Ishikawa (cell line): ENCODE results near the gene DSCAML1.

Source experiments
- CEBPB ChIP-seq: IDR thresholded peaks from 2 replicates; pipeline ENCODE4 v1.6.1; 2012
- CREB1 ChIP-seq: IDR thresholded peaks from 2 replicates; pipeline ENCODE4 v1.6.1; 2012; ENCODE audit warnings: low read depth
- EGR1 ChIP-seq: IDR thresholded peaks from 2 replicates; pipeline ENCODE4 v1.6.1; 2012
- EP300 ChIP-seq: IDR thresholded peaks from 2 replicates; pipeline ENCODE4 v1.6.1; 2012; ENCODE audit warnings: borderline replicate concordance
- FOXM1 ChIP-seq: IDR thresholded peaks from 2 replicates; pipeline ENCODE4 v1.6.1; 2012; ENCODE audit warnings: low read depth, borderline replicate concordance
- NFIC ChIP-seq: IDR thresholded peaks from 2 replicates; pipeline ENCODE4 v1.6.1; 2012
- RAD21 ChIP-seq: IDR thresholded peaks from 2 replicates; pipeline ENCODE4 v1.6.1; 2012; ENCODE audit warnings: low read depth
- REST ChIP-seq: IDR thresholded peaks from 2 replicates; pipeline ENCODE4 v1.6.1; 2012; ENCODE audit warnings: low read depth, mild to moderate bottlenecking
- TAF1 ChIP-seq: IDR thresholded peaks from 2 replicates; pipeline ENCODE4 v1.6.1; 2012; ENCODE audit warnings: low read depth, mild to moderate bottlenecking
- TCF12 ChIP-seq: IDR thresholded peaks from 2 replicates; pipeline ENCODE4 v1.6.1; 2012; ENCODE audit warnings: low read depth
- TEAD4 ChIP-seq: IDR thresholded peaks from 2 replicates; pipeline ENCODE4 v1.6.1; 2012
- YY1 ChIP-seq: IDR thresholded peaks from 2 replicates; pipeline ENCODE4 v1.6.1; 2012; ENCODE audit warnings: low read depth
- ZBTB7A ChIP-seq: IDR thresholded peaks from 2 replicates; pipeline ENCODE4 v1.6.1; 2012; ENCODE audit warnings: low read depth
- TF ChIP-seq, protein P1 (sequence below): IDR thresholded peaks from 2 replicates; pipeline ENCODE4 v1.6.1; 2012
- TF ChIP-seq, protein P2 (sequence below): IDR thresholded peaks from 2 replicates; pipeline ENCODE4 v1.6.1; 2012

The DSCAML1 gene

DNA sequence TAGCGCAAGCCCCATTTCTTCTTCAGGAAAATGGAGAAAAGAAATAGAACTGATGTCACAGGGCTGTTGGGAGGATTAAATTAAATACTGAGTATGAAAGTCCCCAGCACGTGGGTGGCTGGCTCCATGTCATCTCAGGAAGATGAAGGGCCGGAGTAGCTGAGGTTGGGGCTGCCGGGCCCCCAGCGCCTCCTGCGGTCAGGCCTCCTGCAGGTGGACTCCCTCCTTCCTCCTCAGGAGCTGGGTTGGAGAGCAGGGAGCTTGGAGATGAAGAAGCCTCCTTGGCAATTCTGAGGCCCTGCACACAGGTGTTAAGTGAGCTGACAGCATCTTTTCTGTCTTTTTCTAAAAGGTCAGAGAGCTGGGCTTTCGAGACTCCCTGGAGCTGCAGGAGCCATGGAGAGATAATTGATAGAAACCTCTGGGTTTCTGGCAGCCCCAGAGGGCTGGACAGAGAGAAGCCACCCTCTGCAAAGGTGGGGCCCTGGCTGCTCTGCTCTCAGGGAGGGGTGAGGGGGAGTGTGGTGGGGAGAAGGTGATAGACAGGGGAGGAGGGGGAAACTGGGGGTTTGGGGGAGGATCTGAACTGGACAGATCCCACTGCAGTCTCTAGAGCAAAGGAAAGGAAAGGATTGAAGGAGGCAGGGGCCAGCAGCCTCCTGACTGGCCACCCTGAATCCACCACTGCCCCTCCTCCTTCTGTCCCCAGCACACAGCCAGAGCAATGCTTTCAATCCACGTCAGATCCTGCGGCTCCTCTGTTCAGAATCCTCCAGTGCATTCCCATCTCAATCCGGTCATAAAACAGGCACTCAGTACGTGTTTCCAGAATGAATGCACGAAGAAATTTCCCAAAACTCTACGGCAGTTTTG is 258.5 kb downstream of the DSCAML1 start:
- TF ChIP-seq FOXM1 (no peak), CEBPB (no peak), TAF1 (no peak), RAD21 (no peak)
- TF ChIP-seq, protein P1, sequence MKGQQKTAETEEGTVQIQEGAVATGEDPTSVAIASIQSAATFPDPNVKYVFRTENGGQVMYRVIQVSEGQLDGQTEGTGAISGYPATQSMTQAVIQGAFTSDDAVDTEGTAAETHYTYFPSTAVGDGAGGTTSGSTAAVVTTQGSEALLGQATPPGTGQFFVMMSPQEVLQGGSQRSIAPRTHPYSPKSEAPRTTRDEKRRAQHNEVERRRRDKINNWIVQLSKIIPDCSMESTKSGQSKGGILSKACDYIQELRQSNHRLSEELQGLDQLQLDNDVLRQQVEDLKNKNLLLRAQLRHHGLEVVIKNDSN: no peak

GRCh38 chr11:117535850-117536411 is 261.1 kb downstream of the DSCAML1 start:
- TF ChIP-seq FOXM1 (no peak), TCF12 (no peak), RAD21 (no peak), TAF1 (no peak), ZBTB7A (no peak), CREB1 (no peak), EP300 (no peak), REST (no peak), TEAD4 (no peak)
- TF ChIP-seq, protein P1: no peak

DNA sequence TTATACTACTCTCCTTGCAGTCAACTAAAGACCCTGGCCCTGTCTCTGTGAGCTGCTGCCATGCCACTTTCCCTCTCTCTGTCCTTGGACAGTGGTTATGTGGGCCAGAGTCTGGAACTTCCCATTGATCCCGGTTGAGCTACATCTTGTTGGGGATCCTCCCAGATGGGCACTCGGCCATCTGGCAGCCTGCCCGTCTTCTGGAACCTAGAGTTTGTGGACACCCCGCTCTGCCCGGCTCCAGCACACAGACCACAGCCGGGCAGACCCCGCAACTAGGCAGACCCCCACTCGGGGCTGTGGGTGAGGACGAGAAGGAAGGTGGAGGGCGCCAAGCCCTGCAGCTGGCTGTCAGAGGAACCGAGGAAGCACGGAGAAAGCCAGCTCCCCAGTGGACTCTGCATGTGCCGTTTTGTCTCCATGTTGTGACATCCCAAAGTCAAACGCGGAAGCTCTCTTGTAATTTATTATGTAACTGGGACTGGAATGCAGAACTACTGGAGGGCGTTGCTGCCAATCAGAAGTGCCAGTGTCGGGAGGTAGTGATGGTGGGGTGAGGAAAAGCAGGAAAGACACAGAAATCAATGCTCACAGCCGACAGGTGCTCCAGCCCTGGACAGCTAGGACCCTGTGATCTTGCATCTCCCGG is 261.7 kb downstream of the DSCAML1 start:
- TF ChIP-seq REST: no peak
- TF ChIP-seq TCF12: no peak
- no peak for TF ChIP-seq TEAD4

DNA sequence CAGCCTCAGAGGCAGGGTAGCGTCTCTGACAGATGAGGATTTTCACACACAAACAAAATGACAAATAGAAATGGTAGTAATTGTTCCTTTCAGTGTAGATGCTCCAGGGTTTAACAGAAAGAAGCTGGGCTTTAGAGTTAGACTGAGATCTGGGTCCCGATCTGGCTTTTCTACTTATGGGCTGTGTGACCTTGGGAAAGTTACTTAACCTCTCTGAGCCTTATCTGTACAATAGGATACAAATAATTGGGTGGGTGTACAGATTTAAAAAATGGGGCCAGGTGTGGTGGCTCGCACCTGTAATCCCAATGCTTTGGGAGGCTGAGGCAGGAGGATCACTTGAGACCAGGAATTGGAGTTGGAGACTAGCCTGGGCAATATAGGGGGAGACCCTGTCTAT is 264.4 kb downstream of the DSCAML1 start:
- no peak for TF ChIP-seq TEAD4
- no peak for TF ChIP-seq NFIC
- no peak for TF ChIP-seq EGR1
- no peak for TF ChIP-seq TAF1
- TF ChIP-seq, protein P1: no peak
- TF ChIP-seq ZBTB7A: no peak
- no peak for TF ChIP-seq RAD21
- TF ChIP-seq REST: no peak
- TF ChIP-seq, protein P2, sequence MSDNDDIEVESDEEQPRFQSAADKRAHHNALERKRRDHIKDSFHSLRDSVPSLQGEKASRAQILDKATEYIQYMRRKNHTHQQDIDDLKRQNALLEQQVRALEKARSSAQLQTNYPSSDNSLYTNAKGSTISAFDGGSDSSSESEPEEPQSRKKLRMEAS: no peak
- TF ChIP-seq TCF12: no peak
- no peak for TF ChIP-seq EP300
- TF ChIP-seq YY1: no peak
- TF ChIP-seq CEBPB: no peak
- TF ChIP-seq CREB1: no peak
- TF ChIP-seq FOXM1: no peak
